Measurements from ENCODE around the gene ATP6V1D. TPM values are rescaled to one million over a fixed set of nuclear protein-coding genes. Genes with fewer than 3 reads are reported as not detected.

ATP6V1D gene
- total RNA-seq, 1 donor: 45.8 TPM

DNA sequence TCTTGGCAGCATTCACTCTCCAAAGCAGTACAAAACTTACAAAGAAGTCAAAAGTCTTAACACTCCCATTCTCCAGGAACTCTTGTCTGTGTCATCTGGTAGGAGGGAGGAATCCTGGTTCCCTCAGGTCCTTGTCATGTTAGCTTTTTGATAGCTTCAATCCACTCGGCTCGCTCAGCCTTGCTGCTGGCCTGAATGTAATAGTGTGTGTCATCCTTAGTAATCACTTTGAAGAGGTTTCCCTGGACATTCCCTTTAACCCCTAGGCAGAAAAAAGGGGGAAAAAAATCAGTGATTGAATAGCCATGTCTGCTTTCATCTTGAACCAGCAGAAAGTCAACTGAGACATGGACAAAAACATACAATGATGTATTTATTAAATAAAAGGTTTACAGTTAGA lies 27.6 kb upstream of the ATP6V1D start:
- H3K9me3 ChIP-seq (ENCODE audit: low read depth, low read length): no peaks in the 10 kb centered on the region
- H3K4me1 ChIP-seq (ENCODE audit: insufficient read depth, low read length): no peaks in the 10 kb centered on the region
- H3K27me3 ChIP-seq (ENCODE audit: insufficient read depth, low read length): no peaks in the 10 kb centered on the region
- no peak overlapping the region for H3K4me3 ChIP-seq (ENCODE audit: low read length)

DNA sequence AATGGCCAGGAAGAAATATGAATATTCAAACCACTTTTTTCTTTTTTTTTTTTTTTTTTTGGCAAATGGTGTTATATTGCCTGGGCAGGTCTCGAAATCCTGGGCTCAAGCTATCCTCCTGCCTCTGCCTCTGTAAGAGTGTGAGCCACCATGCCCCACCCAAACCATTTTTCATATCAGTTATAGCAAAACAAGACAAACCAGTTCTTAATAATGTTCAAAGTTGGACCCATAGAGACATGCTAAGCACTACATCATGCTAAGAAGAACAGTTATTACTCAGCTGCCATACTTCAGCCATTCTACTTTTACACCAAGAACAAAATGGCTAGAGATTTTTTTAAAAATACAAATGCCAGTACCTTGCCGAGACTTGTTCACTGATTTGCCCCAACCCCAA lies 26.0 kb upstream of the ATP6V1D start:
- H3K4me1 ChIP-seq (ENCODE audit: insufficient read depth, low read length): no peaks in the 10 kb centered on the region
- no peak overlapping the region for H3K4me3 ChIP-seq (ENCODE audit: low read length)
- no peaks in the 10 kb centered on the region for H3K27me3 ChIP-seq (ENCODE audit: insufficient read depth, low read length)
- H3K9me3 ChIP-seq (ENCODE audit: low read depth, low read length): no peaks in the 10 kb centered on the region

DNA sequence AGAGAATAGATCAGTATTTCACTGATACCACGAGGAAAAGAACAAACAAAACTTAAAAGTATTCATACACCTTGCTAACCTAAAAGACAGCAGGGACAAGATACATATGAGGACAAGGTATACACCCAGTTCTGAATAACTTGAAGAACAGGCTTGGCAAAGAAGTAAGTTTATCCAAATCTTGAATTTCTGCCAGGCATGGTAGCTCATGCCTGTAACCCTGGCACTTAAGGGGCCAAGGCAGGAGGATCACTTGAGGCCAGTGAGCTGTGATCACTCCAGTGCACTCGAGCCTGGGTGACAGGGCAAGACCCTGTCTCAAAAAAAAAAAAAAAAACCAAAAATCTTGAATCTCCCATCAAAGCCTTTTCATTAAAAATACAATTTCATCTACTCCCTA lies 25.5 kb upstream of the ATP6V1D start:
- H3K4me3 ChIP-seq (ENCODE audit: low read length): no peak overlapping the region
- no peaks in the 10 kb centered on the region for H3K27me3 ChIP-seq (ENCODE audit: insufficient read depth, low read length)
- H3K4me1 ChIP-seq (ENCODE audit: insufficient read depth, low read length): no peaks in the 10 kb centered on the region
- H3K9me3 ChIP-seq (ENCODE audit: low read depth, low read length): no peaks in the 10 kb centered on the region

DNA sequence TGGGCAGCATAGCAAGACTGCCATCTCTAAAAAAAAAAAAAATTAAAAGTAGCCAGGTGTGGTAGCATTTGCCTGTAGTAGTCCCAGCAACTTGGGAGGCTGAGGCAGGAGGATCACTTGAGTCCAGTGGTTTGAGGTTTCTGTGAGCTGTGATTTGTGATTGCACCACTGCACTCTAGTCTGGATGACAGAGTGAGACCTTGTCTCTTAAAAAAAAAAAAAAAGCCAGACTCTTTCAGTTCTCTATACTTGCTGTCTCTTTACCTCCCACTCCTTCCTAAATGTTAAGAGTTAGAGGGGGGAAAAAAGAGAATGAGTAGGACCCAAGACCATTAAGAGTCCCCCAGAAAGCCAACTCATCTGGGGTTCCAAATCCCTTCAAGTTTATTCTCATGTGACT lies 18.3 kb upstream of the ATP6V1D start:
- H3K9me3 ChIP-seq (ENCODE audit: low read depth, low read length): no peaks in the 10 kb centered on the region
- H3K4me3 ChIP-seq (ENCODE audit: low read length): no peak overlapping the region
- no peaks in the 10 kb centered on the region for H3K27me3 ChIP-seq (ENCODE audit: insufficient read depth, low read length)
- no peaks in the 10 kb centered on the region for H3K4me1 ChIP-seq (ENCODE audit: insufficient read depth, low read length)

DNA sequence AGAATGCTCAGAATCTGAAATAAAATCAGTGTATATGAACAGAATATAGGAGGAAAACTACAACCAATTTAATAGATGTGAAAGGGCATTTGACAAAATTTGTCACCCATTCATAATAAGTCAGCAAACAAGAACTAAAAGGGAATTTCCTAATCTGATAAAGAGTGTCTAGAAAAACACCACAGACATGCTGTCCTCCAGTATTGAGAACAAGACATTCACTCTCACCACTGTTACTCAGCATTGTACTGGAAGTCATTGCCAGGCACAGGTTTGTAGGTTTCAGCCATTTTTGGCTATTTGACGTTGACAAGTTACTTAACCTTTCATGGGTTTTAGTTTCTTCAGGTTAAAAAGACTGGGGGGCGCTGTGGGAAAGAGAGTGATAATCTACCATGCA lies 13.7 kb upstream of the ATP6V1D start:
- no peaks in the 10 kb centered on the region for H3K9me3 ChIP-seq (ENCODE audit: low read depth, low read length)

DNA sequence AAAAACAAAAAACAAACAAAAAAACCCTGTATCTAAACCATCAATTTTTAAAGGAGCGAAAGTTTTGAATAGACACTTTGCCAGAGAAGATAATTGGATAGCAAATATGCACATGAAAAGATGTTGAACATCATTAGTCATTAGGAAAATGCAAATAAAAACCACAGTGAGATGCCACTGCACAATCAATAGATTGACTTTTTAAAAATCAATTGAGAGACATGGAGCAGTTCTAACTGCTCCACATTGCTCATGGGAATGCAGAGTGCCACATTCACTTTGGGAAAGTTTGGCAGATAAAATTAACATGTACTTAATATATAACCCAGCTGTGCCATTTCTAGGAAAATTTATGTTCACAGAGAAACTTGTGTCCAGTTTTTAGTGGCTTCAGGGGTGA lies 13.2 kb upstream of the ATP6V1D start:
- Histone ChIP-seq H3K4me1 (ENCODE audit: insufficient read depth, low read length) (peaks cover 3% of the 10 kb centered on the region), H3K4me3 (ENCODE audit: low read length) (no peak overlapping the region), H3K9me3 (ENCODE audit: low read depth, low read length) (no peaks in the 10 kb centered on the region), H3K27me3 (ENCODE audit: insufficient read depth, low read length) (no peaks in the 10 kb centered on the region)

More for the DNA sequence above, 13.7 kb upstream of the ATP6V1D start:
- no peaks in the 10 kb centered on the region for H3K4me1 ChIP-seq (ENCODE audit: insufficient read depth, low read length)
- H3K4me3 ChIP-seq (ENCODE audit: low read length): no peak overlapping the region
- H3K27me3 ChIP-seq (ENCODE audit: insufficient read depth, low read length): no peaks in the 10 kb centered on the region

DNA sequence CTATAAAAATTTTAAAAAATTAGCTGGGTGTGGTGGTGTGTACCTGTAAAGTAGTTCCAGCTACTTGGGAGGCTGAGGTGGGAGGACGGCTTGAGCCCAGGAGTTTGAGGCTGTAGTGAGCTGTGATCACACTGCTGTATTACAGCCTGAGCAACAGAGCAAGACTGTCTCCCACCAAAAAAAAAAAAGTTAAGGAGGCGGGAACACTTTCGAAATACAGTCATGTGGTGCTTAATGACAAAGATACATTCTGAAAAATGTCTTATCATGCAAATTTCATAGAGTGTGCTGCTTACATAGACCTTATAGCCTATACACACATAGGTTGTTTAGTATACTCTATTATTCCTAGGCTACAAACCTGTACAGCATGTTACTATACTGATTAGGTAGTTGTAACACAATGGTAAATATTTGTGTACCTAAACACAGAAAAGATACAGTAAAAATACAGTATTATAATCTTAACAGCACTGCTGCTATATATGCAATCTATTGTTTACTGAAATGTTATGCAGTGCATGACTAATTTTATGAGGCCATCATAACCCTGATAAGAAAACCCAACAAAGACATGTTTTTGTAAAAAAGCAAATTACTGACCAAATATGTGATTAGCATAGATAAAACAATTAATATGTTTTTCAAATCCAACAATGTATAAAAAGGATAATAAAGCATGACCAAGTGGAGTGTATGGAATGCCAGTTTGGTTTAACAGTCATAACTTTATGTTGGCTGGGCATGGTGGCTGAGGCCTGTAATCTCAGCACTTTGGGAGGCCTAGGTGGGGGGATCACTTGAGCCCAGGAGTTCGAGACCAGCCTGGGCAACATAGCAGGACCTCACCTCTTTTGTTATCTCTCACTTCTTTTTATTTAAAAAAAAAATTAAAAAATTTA lies 11.9 kb upstream of the ATP6V1D start:
- H3K9me3 ChIP-seq (ENCODE audit: low read depth, low read length): no peaks in the 10 kb centered on the region
- H3K4me3 ChIP-seq (ENCODE audit: low read length): no peak overlapping the region
- H3K27me3 ChIP-seq (ENCODE audit: insufficient read depth, low read length): no peaks in the 10 kb centered on the region
- peaks cover 3% of the 10 kb centered on the region for H3K4me1 ChIP-seq (ENCODE audit: insufficient read depth, low read length)

DNA sequence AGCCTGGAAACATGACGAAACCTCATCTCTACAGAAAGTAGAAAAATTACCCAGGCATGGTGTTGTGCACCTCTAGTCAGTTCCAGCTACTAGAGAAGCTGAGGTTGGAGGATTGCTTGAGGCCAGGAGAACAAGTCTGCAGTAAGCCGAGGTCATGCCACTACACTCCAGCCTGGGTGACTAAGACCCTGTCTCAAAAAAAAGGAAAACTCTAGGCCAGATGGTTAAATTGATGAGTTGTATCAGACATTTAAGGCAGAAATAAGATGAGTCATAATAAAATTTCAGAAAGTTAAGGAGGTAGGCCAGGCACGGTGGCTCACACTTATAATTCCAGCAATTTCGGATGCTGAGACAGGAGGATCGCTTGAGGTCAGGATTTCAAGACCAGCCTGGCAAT lies 11.2 kb upstream of the ATP6V1D start:
- no peak overlapping the region for H3K4me3 ChIP-seq (ENCODE audit: low read length)
- peaks cover 3% of the 10 kb centered on the region for H3K4me1 ChIP-seq (ENCODE audit: insufficient read depth, low read length)
- no peaks in the 10 kb centered on the region for H3K9me3 ChIP-seq (ENCODE audit: low read depth, low read length)
- H3K27me3 ChIP-seq (ENCODE audit: insufficient read depth, low read length): no peaks in the 10 kb centered on the region

DNA sequence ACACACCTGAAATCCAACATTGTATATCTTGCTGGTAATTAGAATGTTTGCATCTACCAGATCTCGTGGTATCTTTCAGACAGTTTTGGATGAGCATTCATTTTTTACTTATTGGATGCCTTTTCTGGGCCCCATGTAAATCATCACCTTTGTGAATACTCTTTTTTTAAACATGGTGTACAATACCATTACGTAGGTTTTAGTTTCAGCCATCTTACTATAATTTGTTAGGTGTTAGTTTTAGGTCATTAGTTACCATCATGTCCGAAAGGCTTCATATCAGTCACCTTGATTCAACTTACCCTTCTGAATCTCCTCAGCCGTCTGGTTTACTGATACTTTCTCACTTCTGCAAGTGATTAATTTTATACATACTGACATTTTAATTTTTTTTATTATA lies 5.9 kb upstream of the ATP6V1D start:
- no peaks in the 10 kb centered on the region for H3K9me3 ChIP-seq (ENCODE audit: low read depth, low read length)
- no peaks in the 10 kb centered on the region for H3K27me3 ChIP-seq (ENCODE audit: insufficient read depth, low read length)
- H3K4me1 ChIP-seq (ENCODE audit: insufficient read depth, low read length): peaks cover 19% of the 10 kb centered on the region
- no peak overlapping the region for H3K4me3 ChIP-seq (ENCODE audit: low read length)

DNA sequence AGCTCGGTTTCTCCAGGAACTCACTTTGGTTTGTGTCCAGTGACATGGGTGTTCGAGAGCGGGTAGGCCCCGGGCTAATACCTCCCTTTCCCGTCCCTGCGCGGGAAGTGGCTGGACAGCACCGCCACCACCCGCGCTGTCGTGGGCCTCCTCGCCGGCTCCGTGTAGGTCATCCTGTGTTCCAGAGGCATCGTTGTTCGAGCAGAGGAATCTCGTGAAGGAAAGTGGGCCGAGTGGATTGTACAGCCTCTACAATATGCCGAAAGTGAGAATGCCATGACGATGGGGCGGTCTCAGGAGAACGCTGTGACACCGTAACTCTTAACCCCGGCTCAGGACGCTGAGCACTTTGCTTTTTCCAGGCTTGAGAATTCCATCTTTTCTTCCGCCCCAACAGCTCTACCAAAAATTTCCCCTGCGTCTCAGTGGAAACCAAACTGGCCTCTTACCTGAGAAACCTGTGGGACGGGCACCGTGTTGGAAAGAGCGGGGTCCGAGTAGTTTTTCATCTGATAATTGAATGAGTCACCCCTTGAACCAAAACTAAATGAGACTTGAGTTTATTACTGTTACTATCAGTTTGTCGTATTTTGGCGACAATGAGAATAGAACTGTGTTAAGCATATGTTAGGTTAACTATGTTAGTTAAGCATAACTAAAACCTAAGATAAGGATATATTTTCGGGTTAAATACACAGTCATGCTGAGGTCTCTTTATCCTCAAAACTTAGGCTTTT lies 1.0 kb upstream of the ATP6V1D start:
- peaks cover 36% of the 10 kb centered on the region for H3K4me1 ChIP-seq (ENCODE audit: insufficient read depth, low read length)

DNA sequence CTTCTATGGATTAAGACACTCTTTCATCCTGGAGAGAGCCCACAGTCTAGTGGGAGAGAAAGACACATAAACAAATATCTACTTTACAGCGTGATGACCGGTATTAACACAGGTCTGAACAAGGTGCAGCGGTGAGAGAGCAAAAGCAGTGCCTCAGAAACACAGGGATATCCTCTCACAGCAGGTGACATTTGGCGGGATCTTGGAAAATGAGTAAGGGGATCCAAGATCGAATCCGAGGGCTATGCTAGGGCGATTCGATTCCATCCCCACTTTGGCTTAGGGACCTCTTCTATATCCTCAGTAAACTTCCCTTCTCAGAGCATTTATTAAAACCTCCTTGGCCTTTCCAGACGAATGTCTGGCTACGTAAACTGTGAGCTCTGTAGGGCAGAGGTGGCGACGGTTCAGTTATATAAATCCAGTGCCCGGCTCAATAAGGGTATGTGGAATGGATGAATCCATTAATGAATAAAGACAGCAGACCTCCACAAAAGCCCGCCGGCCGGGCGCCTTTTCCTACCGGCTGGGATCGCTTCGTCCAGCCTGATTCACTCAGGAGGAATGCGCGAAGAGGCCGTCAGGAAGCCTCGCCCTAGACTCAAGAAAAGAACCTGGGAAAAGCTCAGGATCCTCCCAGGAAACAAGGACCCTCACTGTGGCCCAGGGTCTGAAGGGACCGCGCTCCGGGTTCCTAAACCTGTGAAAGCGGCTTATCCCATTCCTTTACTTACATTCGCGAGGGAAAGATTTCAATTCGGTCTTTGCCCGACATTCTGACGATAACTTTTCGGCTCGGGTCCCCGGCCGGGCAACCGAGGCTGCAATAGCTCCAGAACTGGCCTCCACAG lies 455 bp downstream of the ATP6V1D start:
- no peaks in the 10 kb centered on the region for H3K27me3 ChIP-seq (ENCODE audit: insufficient read depth, low read length)
- peaks cover 36% of the 10 kb centered on the region for H3K4me1 ChIP-seq (ENCODE audit: insufficient read depth, low read length)
- H3K4me3 ChIP-seq (ENCODE audit: low read length): peak overlapping the region; percentile 70
- H3K9me3 ChIP-seq (ENCODE audit: low read depth, low read length): no peaks in the 10 kb centered on the region

More for the DNA sequence above, 1.0 kb upstream of the ATP6V1D start:
- no peaks in the 10 kb centered on the region for H3K27me3 ChIP-seq (ENCODE audit: insufficient read depth, low read length)
- H3K9me3 ChIP-seq (ENCODE audit: low read depth, low read length): no peaks in the 10 kb centered on the region
- H3K4me3 ChIP-seq (ENCODE audit: low read length): peak overlapping the region; percentile 70

DNA sequence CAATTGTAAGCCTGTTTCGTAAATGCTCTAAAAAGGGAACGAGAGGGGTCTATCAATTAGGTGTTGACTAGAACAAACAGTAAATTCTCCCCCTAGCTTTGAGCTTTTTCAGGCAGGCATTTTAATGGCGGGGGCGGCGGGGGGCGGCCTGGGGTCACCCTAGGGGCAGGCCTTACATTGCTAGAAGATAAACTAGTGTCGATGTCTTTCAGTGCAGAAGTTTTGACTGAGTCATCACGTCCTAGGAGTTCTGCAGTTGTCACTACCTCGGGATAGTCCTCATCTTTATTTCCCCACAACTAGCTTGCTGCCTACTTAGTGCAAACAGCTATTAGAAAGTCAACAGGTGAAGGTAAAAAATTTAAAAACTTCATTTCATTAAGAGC lies 1.6 kb downstream of the ATP6V1D start:
- Histone ChIP-seq H3K27me3 (ENCODE audit: insufficient read depth, low read length) (no peaks in the 10 kb centered on the region), H3K4me3 (ENCODE audit: low read length) (no peak overlapping the region), H3K9me3 (ENCODE audit: low read depth, low read length) (no peaks in the 10 kb centered on the region), H3K4me1 (ENCODE audit: insufficient read depth, low read length) (peaks cover 36% of the 10 kb centered on the region)

DNA sequence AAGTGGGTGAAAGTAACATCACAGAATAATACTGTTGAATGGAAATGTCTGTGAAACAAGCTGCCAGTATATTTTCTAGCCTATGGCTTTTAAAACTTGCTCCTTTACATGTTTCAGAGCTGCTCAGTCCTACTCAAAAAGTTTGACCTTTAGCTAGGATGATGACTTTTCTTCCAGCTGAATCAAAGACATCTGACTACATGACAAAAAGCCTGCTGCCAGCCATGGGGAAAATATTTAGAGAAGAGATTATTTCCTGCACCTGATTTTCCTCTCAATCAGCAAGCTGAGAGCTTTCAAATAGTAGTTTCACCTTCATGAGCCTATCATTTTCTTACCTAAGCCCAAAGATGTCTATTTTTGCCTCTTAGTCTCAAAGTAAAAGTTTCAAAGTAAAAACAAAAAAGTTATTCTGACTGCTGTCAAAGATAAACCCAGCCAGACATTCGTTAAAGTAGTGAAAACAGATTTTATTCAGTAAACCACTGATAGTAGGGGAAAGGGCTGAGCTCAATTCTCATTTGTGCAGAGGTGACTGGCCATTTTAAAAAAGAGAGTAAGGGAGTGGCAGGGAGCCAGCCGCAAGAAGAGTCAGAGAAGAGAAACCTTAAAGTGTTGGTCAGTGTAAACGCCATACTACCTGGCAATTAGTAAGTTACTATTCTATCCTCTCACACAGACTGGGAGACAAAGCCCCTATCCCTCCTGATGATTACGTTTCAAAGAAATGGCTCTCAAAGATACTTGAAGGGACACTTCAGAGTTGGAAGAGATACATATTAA lies 2.2 kb downstream of the ATP6V1D start:
- no peaks in the 10 kb centered on the region for H3K9me3 ChIP-seq (ENCODE audit: low read depth, low read length)
- peaks cover 36% of the 10 kb centered on the region for H3K4me1 ChIP-seq (ENCODE audit: insufficient read depth, low read length)
- H3K27me3 ChIP-seq (ENCODE audit: insufficient read depth, low read length): no peaks in the 10 kb centered on the region
- no peak overlapping the region for H3K4me3 ChIP-seq (ENCODE audit: low read length)

DNA sequence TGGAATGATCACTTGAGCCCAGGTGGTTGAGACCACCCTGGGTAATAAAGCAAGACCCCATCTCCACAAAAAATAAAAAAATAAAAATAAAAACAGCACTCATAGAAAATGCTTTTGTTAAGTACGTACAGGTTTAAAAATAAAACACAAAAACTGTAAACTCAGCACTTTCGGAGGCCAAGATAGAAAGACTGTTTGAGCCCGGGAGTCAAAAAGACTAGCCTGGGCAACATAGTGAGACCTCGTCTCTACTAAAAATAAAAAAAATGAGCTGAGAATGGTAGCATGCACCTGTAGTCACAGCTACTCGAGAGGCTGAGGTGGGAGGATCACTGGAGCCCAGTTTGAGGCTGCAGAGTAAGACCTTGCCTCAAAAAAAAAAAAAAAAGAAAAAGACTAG lies 7.5 kb downstream of the ATP6V1D start:
- no peaks in the 10 kb centered on the region for H3K4me1 ChIP-seq (ENCODE audit: insufficient read depth, low read length)
- H3K9me3 ChIP-seq (ENCODE audit: low read depth, low read length): no peaks in the 10 kb centered on the region
- H3K27me3 ChIP-seq (ENCODE audit: insufficient read depth, low read length): no peaks in the 10 kb centered on the region
- H3K4me3 ChIP-seq (ENCODE audit: low read length): no peak overlapping the region

Data from mononuclear cell (primary cell).